ENCODE results near the gene RALGPS1.

DNA sequence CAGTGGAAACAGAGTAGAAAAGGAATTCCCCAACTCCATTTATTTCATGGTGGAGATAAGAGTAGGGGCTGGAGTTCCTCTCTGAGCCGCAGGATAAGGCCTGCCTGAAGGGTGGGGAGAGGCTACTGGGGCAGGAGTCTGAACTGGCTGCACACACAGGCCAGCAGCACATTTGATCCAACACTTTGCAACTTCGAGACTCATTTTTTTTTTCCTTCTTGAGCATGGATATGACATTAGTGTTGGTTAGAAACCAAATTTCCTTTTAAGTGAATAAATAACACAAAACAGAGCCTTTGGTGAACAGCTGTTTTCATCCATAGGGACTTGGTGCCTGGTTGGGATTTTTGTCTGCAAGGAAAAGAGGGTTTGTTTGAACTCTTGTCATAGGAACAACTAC, 76.6 kb downstream of the RALGPS1 start:
- TF ChIP-seq, protein P1, sequence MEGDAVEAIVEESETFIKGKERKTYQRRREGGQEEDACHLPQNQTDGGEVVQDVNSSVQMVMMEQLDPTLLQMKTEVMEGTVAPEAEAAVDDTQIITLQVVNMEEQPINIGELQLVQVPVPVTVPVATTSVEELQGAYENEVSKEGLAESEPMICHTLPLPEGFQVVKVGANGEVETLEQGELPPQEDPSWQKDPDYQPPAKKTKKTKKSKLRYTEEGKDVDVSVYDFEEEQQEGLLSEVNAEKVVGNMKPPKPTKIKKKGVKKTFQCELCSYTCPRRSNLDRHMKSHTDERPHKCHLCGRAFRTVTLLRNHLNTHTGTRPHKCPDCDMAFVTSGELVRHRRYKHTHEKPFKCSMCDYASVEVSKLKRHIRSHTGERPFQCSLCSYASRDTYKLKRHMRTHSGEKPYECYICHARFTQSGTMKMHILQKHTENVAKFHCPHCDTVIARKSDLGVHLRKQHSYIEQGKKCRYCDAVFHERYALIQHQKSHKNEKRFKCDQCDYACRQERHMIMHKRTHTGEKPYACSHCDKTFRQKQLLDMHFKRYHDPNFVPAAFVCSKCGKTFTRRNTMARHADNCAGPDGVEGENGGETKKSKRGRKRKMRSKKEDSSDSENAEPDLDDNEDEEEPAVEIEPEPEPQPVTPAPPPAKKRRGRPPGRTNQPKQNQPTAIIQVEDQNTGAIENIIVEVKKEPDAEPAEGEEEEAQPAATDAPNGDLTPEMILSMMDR (IDR thresholded peaks at IDR 0.05; ENCODE audit: low read depth, low read length, poor library complexity, severe bottlenecking): no peak
- TF ChIP-seq EZH2phosphoT487 (IDR thresholded peaks at IDR 0.05; ENCODE audit: borderline replicate concordance, low read length): no peak

Measured in DOHH2 (cell line).